SK-N-MC (cell line): ENCODE measurements around the gene C3orf52.
"Not testable (repeated sequence)": the region's sequence is repeated elsewhere in the genome, so short reads cannot be mapped to it uniquely, and the experiment has no call there.

Experiments
- DNase-seq: peaks from one replicate; pipeline ENCODE4 v3.0.0-alpha.2; 2011; ENCODE audit warnings: low read depth, low spot score
- H3K27ac ChIP-seq: fragments of 200-600 bp; sonication (generic); 2 replicates; pipeline ENCODE4 v1.5.1; 2016; ENCODE audit warnings: mixed run types
- H3K36me3 ChIP-seq: fragments of 200-600 bp; sonication (generic); 2 replicates; pipeline ENCODE4 v1.6.1; 2017; ENCODE audit warnings: antibody characterized with exemption, low read length, mixed read lengths; ENCODE audit not compliant: insufficient read depth
- H3K4me3 ChIP-seq: fragments of 200-600 bp; sonication (generic); 2 replicates; pipeline ENCODE4 v1.5.1; 2016
- H3K9ac ChIP-seq: fragments of 200-600 bp; sonication (generic); 2 replicates; pipeline ENCODE4 v1.8.0; 2017; ENCODE audit warnings: mixed run types, mixed read lengths; ENCODE audit not compliant: insufficient read length
- H3K9me3 ChIP-seq: fragments of 200-600 bp; sonication (generic); 2 replicates; pipeline ENCODE4 v1.6.1; 2017; ENCODE audit warnings: low read depth, mild to moderate bottlenecking, antibody characterized with exemption, low read length, moderate library complexity, mixed read lengths
- EZH2 ChIP-seq: fragments of 200-600 bp; sonication (generic); IDR thresholded peaks from one replicate; pipeline ENCODE4 v1.6.1; 2017; ENCODE audit warnings: antibody characterized with exemption
- FOXP2 ChIP-seq: optimal IDR thresholded peaks from 2 replicates; pipeline ENCODE3; 2011; ENCODE audit warnings: mild to moderate bottlenecking, moderate library complexity; ENCODE audit not compliant: insufficient read depth; ENCODE audit errors: extremely low read length, control extremely low read depth
- POLR2AphosphoS5 ChIP-seq: IDR thresholded peaks from 2 replicates; pipeline ENCODE4 v1.6.1; 2012; ENCODE audit warnings: mild to moderate bottlenecking, low read depth, low read length, borderline replicate concordance

C3orf52 gene

GRCh38 chr3:112086076-112086854 lies at the start of gene C3orf52:
C3orf52 (plus strand) TSS chr3:112086389; CDS start chr3:112086408, 19 bp downstream.
- no peak for DNase-seq
- no peaks in the 10 kb centered on the region for H3K9me3 ChIP-seq
- TF ChIP-seq FOXP2 (no peak), POLR2AphosphoS5 (no peak), EZH2 (no peak)
- H3K9ac ChIP-seq: no peak within 1 kb of the TSS
- no peak within 1 kb of the TSS for H3K4me3 ChIP-seq
- no peaks in the 10 kb centered on the region for H3K36me3 ChIP-seq
- H3K27ac ChIP-seq: no peak within 1 kb of the TSS

GRCh38 chr3:112037194-112037593 lies 49.0 kb upstream of the C3orf52 start:
- not testable (repeated sequence) for H3K4me3 ChIP-seq, H3K36me3 ChIP-seq, H3K9me3 ChIP-seq, DNase-seq, H3K9ac ChIP-seq, H3K27ac ChIP-seq

- Histone ChIP-seq H3K36me3 (no peaks in the 10 kb centered on the region), H3K27ac (no peak overlapping the region), H3K4me3 (no peak overlapping the region), H3K9me3 (no peaks in the 10 kb centered on the region), H3K9ac (no peak overlapping the region)
- DNase-seq: no peak
- TF ChIP-seq FOXP2 (no peak), POLR2AphosphoS5 (no peak), EZH2 (no peak)
Measured at GRCh38 chr3:112038863-112039262, 47.3 kb upstream of the C3orf52 start.

GRCh38 chr3:112041321-112041720 lies 44.9 kb upstream of the C3orf52 start:
- no peak overlapping the region for H3K4me3 ChIP-seq
- H3K27ac ChIP-seq: no peak overlapping the region
- TF ChIP-seq POLR2AphosphoS5 (no peak), FOXP2 (no peak), EZH2 (no peak)
- no peaks in the 10 kb centered on the region for H3K36me3 ChIP-seq
- H3K9me3 ChIP-seq: no peaks in the 10 kb centered on the region
- no peak overlapping the region for H3K9ac ChIP-seq
- DNase-seq: no peak

- TF ChIP-seq EZH2: no peak
- no peak for TF ChIP-seq POLR2AphosphoS5
- TF ChIP-seq FOXP2: no peak
- H3K36me3 ChIP-seq: no peaks in the 10 kb centered on the region
- no peak for DNase-seq
- no peak overlapping the region for H3K27ac ChIP-seq
- H3K9me3 ChIP-seq: no peaks in the 10 kb centered on the region
- no peak overlapping the region for H3K9ac ChIP-seq
- H3K4me3 ChIP-seq: no peak overlapping the region
Measured at GRCh38 chr3:112042842-112043280, 43.3 kb upstream of the C3orf52 start.

GRCh38 chr3:112043621-112044201 lies 42.5 kb upstream of the C3orf52 start:
- DNase-seq: peak; percentile 18
- peak overlapping the region; percentile 54 for H3K4me3 ChIP-seq
- no peaks in the 10 kb centered on the region for H3K9me3 ChIP-seq
- H3K9ac ChIP-seq: no peak overlapping the region
- no peaks in the 10 kb centered on the region for H3K36me3 ChIP-seq
- no peak overlapping the region for H3K27ac ChIP-seq
- TF ChIP-seq EZH2 (no peak), POLR2AphosphoS5 (no peak), FOXP2 (no peak)

GRCh38 chr3:112046599-112046998 lies 39.6 kb upstream of the C3orf52 start:
- no peak for TF ChIP-seq POLR2AphosphoS5
- no peak overlapping the region for H3K27ac ChIP-seq
- DNase-seq: no peak
- H3K36me3 ChIP-seq: no peaks in the 10 kb centered on the region
- H3K4me3 ChIP-seq: no peak overlapping the region
- no peak overlapping the region for H3K9ac ChIP-seq
- H3K9me3 ChIP-seq: no peaks in the 10 kb centered on the region

- Histone ChIP-seq H3K4me3 (no peak overlapping the region), H3K27ac (no peak overlapping the region), H3K9me3 (no peaks in the 10 kb centered on the region), H3K9ac (no peak overlapping the region), H3K36me3 (no peaks in the 10 kb centered on the region)
- DNase-seq: no peak
- no peak for TF ChIP-seq POLR2AphosphoS5
- TF ChIP-seq EZH2: no peak
- TF ChIP-seq FOXP2: no peak
Measured at GRCh38 chr3:112047264-112047663, 38.9 kb upstream of the C3orf52 start.

GRCh38 chr3:112048911-112049310 lies 37.3 kb upstream of the C3orf52 start:
- no peak overlapping the region for H3K27ac ChIP-seq
- H3K36me3 ChIP-seq: no peaks in the 10 kb centered on the region
- H3K9ac ChIP-seq: no peak overlapping the region
- H3K9me3 ChIP-seq: no peaks in the 10 kb centered on the region
- no peak overlapping the region for H3K4me3 ChIP-seq
- TF ChIP-seq EZH2: no peak
- TF ChIP-seq POLR2AphosphoS5: no peak
- TF ChIP-seq FOXP2: no peak
- DNase-seq: no peak
